NCI-H128 (cell line): ENCODE measurements around the gene PEPD.

ENCODE experiments used
- DNase-seq: peaks from one replicate; lab custom pipeline; 2025; ENCODE audit not compliant: unreplicated experiment; lab: John Stamatoyannopoulos, UW

PEPD gene

DNA sequence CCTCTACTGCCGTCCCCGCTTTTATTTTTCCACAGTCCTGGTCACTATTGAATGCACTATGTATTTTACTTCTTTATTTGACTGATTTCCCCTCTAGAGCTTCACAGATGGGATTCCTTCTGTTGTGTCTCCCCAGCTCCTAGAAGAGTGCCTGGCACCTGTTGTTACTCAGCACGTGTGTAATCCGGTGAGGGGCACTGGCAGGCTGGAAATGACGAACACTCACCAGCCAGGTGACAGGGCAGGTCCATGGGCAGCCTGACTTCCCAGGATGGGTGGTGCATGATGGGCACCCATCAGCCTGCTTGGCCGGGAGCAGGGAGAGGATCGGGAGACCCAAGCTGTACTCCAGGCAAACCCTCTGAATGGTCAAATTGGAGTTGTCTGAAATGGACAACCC lies 80.9 kb downstream of the PEPD start:
- no peak for DNase-seq

DNA sequence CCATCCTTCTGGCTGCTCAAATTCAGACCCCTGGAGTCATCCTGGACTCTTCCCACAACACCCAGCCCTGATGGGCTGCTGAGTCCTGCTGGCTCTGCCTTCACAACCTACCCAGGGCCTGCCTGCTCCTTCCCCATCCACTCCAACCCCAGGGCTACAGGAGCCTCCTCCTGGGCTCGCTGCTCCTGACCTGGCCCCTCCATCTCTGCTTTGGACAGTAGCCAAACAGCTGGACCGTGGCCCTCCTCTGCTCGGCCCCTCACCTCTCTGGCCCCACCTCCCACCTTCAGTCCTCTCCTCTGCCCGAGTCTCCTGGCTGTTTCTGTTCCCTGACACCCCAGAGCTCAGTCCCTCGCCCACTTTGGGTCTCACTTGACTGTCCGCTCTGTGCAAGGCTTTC lies 81.3 kb downstream of the PEPD start:
- DNase-seq, result no peak

DNA sequence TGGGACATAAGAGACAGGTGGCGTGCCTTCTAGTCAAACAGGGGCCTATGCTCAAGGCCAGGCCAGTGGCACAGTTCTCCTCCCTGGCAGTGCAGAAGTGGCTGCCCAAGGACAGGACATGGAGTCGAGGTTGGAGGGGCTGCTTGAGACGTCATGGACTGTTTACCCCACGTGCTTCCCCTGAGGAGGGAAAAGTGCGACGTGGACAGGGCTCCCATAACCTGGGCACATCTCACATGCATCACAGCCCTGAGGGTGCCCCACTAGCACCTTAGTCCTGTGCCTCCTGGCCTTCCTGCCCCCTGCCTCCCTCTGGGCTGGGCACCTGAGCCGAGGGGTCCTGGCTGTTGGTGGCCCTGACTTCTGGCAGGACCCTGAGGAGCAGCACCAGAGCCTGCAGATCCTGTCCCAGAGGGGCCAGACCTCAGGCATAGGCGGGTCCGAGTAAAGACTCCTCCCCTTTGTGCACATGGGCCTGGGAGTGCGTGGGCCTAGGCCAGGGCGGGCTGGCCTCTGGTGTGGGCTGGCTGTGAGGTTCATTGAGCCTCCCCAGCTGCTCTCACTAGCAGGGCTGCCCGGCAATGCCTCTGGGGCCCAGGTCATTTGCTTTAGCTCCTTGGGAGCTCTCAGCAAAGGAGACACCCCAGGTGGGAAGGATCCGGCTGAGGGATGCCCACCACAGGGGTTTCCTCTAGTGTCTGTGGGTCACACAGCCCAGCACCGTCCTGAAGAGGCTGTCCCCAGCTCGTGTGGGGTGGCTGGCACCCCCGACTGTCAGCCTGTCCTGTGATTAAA lies 82.4 kb downstream of the PEPD start:
- no peak for DNase-seq

DNA sequence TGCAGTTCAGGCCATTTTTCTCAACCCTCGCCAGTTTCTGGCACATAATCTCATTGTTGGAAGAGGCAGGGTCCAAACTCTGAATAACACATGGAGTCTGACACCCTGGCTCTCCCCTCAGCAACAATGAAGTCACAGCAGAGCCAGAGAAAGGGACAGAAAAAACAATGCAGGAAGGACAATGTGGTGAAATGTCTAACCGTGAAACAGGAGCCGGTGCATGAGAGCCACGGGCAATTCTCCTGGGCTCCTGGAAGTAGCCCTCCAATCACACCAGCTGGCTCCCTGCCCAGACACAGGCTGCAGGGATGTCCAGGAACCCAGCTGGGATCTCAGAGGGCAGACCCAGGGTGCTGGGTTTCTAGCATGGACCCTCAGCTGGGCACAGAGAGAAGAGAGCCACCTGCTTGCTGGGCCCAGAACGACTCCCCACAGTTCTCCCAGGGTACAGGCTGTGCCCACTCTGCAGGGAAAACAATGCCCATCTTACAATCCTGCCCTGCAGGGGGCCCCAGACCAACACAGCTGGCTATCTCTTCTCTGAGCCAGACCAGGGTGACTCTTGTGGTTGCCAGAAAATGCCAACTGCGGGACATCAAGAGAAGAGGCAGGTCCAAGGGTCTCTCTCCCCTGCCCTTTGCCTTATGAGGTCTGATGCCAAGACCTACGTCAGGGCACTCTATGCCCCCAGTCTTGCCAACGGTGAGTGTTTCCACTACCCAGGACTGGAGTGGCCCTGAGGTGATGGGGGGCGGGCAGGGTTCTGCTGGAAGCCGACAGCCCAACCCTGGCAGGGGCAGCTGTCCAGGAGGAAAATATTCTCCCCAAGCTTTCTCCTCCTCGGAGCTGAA lies 83.5 kb downstream of the PEPD start:
- DNase-seq, result peak; percentile 34

DNA sequence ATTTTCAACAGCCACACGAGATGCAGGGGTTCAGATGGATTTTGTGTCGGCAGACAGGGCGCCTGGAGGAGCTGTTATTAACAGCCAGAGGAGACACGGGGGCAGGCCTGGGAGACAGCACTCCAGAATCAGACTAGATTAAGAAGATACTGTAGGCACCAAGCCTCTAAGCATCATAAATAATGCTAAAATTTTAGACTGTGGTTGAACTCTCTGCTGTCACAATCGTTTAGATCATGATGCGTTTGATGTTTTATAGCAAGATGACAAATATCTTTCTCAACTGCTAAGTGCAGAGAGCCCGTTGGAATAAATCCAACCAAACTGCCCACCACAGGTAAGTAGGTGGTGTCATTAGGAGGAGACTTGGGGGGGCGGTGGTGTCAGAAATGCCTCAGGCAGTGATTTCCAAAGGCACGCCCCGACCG lies 84.2 kb downstream of the PEPD start:
- no peak for DNase-seq

DNA sequence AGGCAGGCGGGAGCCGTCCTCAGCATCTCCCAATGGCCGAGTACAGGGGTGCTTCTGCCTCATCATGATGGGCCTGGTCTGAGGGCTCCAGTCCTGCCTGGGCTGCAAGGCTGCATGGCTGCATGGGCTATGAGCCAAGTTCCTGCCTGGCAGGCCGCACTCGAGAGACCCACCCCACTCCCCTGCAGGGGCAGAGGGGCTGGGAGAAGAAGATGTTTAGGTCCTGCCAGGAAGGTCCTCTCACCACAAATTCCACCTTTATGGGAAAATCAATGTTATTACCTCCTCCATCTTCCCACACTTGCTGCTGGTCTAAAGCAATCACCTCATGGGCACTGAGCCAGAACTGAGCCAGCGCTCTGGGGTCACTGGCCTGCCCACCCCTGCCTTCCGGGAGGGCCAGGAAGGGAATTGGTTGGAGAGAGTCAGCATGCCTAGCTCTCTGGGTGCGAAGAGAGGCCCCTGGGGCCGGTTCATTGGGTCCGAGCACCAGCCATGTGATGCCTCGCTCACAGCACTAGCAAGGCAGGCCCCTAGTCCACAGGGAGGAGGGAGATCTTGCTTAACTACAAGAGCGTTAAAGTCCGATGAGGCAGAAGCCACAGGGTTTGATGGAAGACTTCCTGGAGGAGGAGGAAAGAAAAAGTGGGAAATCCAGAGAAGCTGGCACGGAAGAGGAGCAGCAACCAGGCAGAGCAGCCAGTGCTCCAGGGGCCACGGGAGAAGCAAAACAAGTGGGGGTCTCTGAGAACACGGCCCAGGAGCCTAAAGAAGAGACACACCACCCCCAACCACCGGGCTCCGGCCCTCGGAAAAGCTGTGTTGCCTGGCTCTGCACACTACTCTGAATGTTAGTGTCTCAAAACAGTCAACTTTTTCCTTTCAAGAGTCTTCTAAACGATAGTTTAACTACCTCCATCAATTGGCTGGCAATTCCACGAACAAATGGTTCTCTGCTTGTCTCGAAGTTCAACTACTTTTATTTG lies 84.9 kb downstream of the PEPD start:
- DNase-seq, result no peak

DNA sequence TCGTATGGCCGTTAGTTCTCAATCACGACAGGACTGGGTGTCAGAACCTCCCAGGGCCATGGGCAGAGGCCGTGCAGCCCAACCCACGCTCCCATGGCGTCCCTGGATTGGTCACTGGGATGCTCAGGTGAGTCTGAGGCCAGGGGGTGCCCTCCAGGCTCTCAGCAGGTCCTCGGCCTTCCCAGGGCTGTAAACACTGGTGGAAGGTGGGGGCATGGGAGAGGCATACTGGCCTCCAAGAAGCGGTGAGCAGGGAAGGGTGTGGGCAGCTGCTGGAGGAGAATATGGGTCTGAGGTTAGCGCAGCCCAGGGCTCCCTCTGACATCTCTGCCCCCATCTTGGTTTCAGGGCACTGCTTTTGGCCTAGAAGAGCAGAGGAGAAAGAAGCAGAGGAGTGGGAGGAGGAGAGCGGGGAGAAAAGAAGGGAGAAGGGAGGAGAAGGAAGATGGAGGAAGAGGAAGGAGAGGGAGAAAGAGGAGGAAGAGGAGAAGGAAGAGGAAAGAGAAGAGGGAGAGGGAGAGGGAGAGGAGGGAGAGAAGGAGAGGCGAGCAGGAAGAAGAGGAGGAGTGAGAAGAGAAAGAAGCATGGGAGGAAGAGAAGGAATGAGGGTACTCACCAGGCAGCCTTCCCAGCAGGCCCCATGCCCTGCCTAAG lies 85.8 kb downstream of the PEPD start:
- no peak for DNase-seq

DNA sequence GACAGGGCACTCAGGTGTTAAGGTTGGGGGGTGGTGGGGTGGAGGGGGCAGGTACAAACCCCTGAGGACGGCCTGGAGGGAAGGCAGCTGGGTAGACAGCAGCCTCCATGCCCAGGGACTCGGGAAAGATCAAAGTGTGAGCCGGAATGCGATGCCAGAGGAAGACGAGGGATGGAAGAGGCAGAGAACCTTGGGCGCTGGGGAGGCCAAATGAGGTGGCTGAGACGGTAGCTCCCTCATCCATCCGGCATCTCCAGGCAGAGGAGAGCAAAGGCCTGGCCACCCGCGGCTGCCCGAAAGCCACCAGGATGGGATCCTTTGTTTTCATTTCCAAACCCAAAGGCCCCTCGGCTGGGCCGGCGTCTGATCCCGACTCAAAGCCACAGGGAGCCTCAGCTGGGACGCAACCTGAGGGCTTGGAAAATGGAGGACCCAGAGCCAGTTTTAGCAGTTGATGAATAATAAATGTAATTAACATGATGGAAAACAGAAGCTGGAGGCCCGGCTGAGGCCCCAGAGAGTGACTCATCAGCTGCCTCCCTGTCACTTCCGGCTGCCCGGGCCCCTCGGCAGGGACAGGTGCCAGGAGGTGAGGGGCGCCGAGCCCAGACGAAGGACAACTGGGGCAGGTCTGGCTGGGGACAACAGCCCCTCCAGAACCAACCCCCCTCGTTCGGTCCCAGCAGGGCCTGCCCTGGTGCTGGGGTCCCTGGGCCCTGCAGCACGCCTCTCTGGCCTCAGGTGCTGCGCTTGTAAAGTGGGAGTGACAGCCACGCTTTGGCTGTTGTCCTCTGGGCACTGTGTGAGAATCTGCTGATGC lies 86.5 kb downstream of the PEPD start:
- no peak for DNase-seq

DNA sequence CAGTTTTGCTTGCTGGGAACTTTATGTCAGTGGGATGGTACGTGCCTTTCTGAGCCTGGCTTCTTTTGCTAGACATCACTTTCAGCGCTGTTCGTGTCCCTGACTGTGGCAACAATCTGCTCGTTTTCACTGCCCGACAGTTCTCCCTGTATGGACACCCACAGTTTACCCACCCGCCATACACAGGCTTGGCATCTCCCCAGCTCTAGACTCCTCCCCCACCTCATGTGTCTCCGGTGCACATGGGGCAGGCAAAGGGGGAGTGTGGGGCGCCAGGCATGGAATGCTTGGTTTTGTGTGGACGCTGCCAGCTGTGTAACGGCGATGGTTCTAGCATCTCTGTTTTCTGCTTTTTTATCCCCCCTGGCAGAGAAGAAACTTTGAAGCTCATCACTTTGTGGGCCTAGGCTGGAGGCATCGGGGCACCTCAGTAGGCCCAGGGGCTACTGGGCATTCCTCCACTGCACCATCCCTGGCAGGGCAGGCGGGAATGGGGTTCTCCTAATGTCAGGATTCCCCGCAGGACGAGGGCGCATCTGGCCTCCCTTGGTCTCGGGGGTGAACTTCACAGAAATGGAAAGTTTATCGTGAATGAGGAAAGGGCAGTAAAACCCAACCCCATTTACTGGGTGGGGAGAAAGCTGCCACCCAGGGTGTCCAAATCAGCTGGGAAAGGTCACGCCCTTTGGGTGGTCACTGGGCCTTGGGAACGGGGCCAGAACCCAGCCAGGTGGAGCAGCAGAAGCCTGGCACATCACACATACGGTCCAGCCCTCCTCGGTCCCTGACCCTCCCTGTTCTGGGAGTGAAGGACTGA lies 87.3 kb downstream of the PEPD start:
- no peak for DNase-seq

DNA sequence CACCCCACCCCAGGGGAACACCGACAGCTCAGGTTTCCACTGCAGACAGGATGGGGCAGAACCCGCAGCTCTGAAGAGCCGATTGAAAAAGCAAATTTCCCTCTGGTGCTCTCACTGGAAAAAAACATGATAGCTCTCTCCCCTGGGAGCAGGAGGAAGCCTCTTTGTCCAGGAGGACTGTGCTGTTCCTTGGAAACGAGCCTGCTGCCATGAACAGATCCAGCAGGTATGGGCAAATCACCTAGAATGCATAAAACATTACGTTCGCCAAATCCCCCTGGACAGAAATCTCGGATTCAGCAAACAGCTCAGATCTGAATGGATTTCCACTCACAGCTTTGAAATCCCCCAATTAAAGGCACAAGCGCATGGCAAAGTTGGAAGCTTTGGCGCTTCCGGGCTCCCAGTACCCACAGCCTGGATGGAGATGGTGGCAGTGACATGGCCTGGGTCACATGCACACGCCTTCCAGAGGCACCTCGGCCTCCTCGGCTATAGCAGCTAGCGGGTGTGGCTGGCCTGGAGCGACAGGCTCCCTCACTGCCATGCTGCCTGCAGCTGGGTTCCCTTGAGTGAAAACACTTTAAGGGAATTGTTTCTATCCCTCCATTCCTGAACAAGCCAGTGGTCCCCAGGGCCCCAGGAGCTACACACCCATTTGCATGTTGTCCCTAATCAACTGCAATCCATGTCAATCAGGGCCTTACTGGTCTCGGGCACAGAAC lies 89.0 kb downstream of the PEPD start:
- no peak for DNase-seq

DNA sequence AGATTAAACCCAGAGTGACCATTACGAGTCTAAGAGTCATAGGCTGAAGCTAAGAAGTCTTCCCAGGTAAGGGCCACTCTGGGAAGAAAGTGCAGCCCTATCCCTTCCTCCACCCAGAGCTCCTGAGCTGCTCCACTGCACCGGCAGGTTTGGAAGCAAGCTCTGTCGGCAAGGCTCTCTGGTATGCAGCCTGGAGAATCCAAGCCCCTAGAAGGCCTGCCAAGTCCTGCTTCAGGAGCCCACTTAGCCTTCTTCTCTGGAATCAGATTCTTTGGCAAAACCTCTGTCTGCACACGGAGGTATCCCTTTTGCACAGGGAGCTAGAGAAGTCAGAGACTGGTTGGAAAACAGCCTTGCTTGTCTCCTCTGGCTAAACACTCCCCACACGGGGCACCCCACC lies 89.6 kb downstream of the PEPD start:
- DNase-seq, result no peak

DNA sequence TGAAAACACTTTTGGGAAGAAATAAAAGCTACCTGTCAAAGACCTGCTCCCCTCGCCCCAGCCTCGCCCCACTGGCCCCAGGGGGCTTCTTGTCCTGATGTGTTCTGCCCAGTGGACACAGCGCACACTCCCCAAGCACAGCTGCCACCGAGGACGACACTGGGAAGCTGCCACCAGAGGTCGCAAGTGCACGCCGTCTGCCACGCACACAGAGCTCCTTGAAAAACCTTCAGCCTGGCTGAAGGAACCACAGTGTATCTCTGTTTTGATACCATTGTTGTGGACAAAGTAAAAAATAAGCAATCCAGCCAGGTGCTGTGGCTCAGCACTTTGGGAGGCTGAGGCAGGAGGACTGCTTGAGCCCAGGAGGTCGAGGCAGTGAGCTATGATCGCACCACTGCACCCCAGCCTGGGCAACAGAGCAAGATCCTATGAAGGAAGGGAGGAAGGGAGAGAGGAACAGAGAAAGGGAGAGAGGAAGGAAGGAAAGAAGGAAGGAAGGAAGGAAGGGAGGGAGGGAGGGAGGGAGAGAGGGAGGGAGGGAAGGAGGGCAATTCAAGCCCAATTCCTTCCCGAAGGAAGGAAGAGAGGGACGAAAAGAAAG lies 90.8 kb downstream of the PEPD start:
- DNase-seq, result peak; percentile 6

DNA sequence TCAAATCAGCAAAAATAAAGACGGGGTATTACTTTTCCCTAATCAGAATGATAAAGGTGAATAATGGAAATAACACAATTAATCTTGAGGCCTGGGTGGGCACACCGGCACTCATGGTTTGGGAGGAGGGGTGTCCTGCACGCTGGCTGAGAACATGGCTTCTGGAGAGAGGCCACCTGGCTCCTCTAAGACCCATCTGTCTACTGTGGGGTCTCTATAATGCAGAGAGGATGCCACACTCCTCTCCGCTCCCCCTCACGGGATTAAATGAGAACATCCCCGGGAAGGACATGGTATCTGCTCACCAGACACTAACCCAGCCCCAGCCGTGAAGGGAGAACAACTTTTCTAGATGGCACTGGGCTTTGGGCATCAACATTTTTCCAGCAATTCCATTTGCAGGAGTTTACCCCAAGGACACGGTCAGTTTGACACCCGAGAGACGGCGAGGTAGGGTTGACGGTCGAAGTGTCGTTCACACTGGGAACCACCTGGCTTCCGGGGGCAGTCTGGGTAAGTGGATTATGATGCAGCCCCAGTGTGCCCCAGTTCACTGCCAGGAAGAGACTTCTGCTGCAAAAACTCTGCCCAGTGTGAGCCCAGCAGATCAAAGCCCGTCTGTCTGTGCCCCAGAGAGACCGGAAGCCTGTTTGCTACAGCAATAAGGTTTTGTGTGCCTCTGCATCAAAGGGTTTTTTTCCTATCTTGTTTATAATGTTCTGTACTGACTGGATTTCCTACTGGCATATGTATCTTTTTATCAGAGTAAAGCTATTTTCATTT lies 91.5 kb downstream of the PEPD start:
- no peak for DNase-seq

DNA sequence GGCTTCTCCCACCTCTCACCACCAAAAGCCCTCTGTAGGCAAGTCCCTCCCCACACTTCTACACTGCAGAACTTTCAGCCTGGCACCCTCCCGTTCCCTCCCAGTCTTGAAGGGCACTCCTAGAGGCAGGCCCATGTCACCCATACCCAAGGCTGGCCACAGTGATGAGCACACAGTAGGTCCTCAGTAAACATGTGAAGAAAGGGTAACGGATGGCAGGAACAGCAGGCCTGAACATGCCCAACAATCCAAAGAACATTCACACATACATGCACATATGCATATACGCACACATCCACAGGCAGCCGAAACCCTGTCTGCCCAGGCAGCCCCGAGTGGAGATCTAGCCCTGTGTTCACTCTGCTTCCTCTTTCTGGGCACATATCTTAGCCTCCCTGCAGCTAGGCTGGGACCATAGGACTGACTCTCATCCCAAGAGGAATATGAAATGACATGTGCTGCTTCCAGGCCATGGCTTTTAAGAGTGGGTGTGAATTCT lies 92.9 kb downstream of the PEPD start:
- DNase-seq, result no peak

DNA sequence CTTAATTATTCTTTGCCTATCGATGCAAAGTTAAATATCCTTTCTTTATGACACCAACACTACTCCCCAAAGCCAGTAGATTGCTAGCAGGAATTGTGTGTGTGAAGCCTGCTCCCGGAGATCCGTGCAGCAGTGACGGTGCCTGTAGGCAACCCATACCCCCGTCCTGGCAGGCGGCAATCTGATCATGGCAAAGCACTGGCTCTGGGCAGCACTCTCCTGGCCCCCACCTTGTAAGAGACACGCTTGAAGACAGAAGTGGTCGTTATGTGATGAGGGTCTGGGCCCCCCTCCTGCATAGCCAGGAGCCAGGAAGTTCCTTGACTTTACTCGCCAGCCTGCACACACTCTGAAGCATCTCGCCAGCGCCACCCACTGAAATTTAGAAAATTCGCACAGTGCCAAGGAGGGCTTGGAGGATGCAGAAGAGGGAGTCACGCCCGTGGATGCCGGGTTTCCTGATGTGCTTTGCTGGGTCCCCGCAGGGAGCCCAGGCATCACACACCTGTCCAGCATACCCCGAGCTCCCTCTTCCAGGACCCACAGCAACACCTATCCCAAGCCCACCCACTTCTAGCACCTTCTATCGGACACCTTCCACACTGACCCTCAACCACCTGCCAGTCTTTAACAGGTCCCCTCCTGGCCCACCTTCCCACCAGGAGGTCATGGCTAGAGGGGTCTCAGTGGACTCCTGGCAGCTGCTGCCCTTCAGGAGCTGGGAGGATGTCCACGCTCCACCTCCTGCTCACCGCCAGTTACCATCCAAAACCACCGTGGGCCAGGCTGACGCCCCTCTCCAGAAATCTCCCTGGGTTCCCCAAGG lies 93.6 kb downstream of the PEPD start:
- DNase-seq, result no peak
